GM19193 (cell line): Measurements from ENCODE around the gene TTC36.

Source experiments
- POLR2A ChIP-seq: IDR thresholded peaks from 4 replicates; pipeline ENCODE4 v1.6.1; 2011; ENCODE audit not compliant: insufficient read depth, insufficient read length; ENCODE audit errors: extremely low read depth

The TTC36 gene

GRCh38 chr11:118529584-118530175 lies 2.4 kb downstream of the TTC36 start:
- TF ChIP-seq POLR2A = no peak

- no peak for TF ChIP-seq POLR2A
Observed at GRCh38 chr11:118530180-118530682, 3.0 kb downstream of the TTC36 start.

GRCh38 chr11:118530683-118531596 lies 3.7 kb downstream of the TTC36 start, which contains the start of gene TMEM25:
TSS of gene TMEM25 (plus strand) at chr11:118531192. CDS start at chr11:118531802, 610 bp downstream.
- TF ChIP-seq POLR2A = no peak

GRCh38 chr11:118531597-118532084 lies 4.4 kb downstream of the TTC36 start:
- TF ChIP-seq POLR2A = no peak

GRCh38 chr11:118532091-118532490 lies 4.8 kb downstream of the TTC36 start:
- TF ChIP-seq POLR2A = no peak

- no peak for TF ChIP-seq POLR2A
Observed at GRCh38 chr11:118532852-118533768, 5.8 kb downstream of the TTC36 start.

- no peak for TF ChIP-seq POLR2A
Observed at GRCh38 chr11:118533769-118534729, 6.8 kb downstream of the TTC36 start.

GRCh38 chr11:118535261-118535660 lies 8.0 kb downstream of the TTC36 start:
- TF ChIP-seq POLR2A = no peak

- TF ChIP-seq POLR2A = no peak
Observed at GRCh38 chr11:118536726-118537125, 9.5 kb downstream of the TTC36 start.

- no peak for TF ChIP-seq POLR2A
Observed at GRCh38 chr11:118537409-118537980, 10.2 kb downstream of the TTC36 start.

GRCh38 chr11:118544010-118544646 lies 16.9 kb downstream of the TTC36 start:
- TF ChIP-seq POLR2A = no peak

- no peak for TF ChIP-seq POLR2A
Observed at GRCh38 chr11:118544647-118545010, 17.4 kb downstream of the TTC36 start.

GRCh38 chr11:118545533-118545932 lies 18.3 kb downstream of the TTC36 start:
- no peak for TF ChIP-seq POLR2A

GRCh38 chr11:118547132-118547531 lies 19.9 kb downstream of the TTC36 start:
- TF ChIP-seq POLR2A = no peak
